Measurements from ENCODE around the gene TTC3. TPM values are rescaled to one million over a fixed set of nuclear protein-coding genes. Genes with fewer than 3 reads are reported as not detected.

TTC3 gene
- total RNA-seq, 4 donors from 2014 or later, result 97.5 to 226 (median 144) TPM

DNA sequence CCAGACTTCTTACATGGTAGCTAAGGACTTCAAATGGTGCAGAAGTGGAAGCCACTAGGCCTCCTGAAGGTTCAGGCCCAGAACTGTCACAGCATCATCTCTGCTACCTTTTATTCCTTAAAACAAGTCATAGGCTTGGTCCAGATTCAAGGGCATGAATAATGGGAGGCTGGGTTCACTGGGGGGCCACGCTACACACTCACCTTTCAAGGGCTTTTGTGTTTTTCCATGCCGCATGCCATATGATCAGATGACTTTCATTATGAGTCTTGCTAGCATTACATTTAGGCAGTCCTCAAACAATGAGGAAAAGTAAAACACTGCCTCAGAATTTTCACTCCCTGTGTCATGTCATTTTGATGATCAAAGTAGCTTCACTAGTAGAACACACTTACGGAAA is 110.7 kb downstream of the TTC3 start:
- Histone ChIP-seq H3K9me3 (no peaks in the 10 kb centered on the region), H3K4me3 (no peak overlapping the region), H3K4me1 (no peaks in the 10 kb centered on the region), H3K27me3 (no peaks in the 10 kb centered on the region), H3K36me3 (peaks cover 0 to 38% (median 0%) of the 10 kb centered on the region in 3 donors), H3K27ac (no peak overlapping the region)
- no peak for DNase-seq
- TF ChIP-seq POLR2A (IDR thresholded peaks at IDR 0.05), result no peak
- no peak for TF ChIP-seq CTCF (IDR thresholded peaks at IDR 0.05)

DNA sequence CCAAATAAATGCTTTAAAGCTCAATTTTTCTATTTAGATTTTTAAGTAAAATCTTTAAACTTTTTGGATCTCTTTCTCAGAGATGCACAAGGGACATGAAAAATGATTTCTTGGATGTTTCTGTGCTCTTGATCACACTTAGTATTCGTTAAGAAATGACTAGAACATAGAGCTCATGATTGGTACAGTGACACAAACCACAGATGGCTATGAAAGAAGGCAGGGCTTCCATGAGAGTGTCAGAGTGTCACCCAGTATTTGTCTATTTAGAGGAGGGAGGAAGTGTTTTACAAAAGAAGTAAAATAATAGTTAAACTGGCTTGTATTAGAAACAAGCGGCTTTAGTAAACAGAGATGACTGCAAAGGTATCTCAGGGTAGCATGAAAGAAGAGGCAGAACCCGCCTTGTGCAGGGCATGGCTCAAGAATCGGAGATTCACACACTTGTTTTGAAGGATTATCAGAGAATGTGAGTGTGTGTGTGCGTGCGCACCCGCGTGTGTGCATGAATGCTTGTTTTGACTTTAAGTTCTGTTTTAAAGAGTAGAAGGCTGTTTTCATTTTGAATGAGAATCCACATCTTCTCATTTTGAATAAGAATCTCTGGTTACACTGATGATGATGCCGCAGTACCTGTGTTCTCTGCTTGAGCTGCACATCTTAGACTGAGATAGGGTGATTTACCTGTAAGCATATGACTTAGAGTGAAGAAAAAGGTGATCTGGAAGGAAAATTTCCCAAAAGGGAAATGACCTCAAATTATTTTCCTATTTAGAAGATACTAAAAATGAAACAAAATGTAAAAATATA is 111.9 kb downstream of the TTC3 start:
- H3K36me3 ChIP-seq, result peaks cover 0 to 49% (median 0%) of the 10 kb centered on the region in 3 donors
- no peak for DNase-seq

GRCh38 chr21:37186983-37187382 is 113.9 kb downstream of the TTC3 start:
- TF ChIP-seq POLR2A (IDR thresholded peaks at IDR 0.05), result no peak
- no peak for TF ChIP-seq CTCF (IDR thresholded peaks at IDR 0.05)
- H3K27me3 ChIP-seq, result no peaks in the 10 kb centered on the region
- no peak for DNase-seq
- H3K36me3 ChIP-seq, result peaks cover 0 to 49% (median 0%) of the 10 kb centered on the region in 3 donors
- H3K9me3 ChIP-seq, result no peaks in the 10 kb centered on the region
- H3K27ac ChIP-seq, result no peak overlapping the region
- H3K4me1 ChIP-seq, result no peaks in the 10 kb centered on the region
- H3K4me3 ChIP-seq, result no peak overlapping the region

More for the DNA sequence above, 111.9 kb downstream of the TTC3 start:
- no peak for TF ChIP-seq POLR2A (IDR thresholded peaks at IDR 0.05)
- TF ChIP-seq CTCF (IDR thresholded peaks at IDR 0.05), result no peak
- Histone ChIP-seq H3K4me3 (no peak overlapping the region), H3K27me3 (no peaks in the 10 kb centered on the region), H3K9me3 (no peaks in the 10 kb centered on the region), H3K4me1 (no peaks in the 10 kb centered on the region), H3K27ac (no peak overlapping the region)

DNA sequence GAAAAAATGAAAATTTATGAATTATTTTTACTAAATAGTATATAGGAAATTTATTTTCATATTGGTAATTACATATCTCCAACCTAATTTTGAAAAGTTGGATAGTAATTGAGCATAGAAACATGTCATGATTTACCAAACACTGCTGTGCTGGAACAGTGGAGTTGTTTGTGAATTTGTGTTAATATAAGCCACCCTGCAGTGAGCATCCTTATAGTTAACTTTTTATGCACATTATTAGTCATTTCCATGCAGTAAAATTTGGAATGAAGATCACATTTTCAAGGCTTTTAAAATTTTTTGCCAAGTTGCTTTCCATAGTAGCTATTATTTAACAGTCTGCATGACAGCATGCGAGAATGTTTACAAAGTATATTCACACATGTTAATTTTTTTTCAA is 115.8 kb downstream of the TTC3 start:
- Histone ChIP-seq H3K9me3 (no peaks in the 10 kb centered on the region), H3K27ac (no peak overlapping the region), H3K36me3 (peaks cover 0 to 57% (median 0%) of the 10 kb centered on the region in 3 donors), H3K4me3 (no peak overlapping the region), H3K27me3 (no peaks in the 10 kb centered on the region), H3K4me1 (no peaks in the 10 kb centered on the region)
- DNase-seq, result no peak
- TF ChIP-seq POLR2A (IDR thresholded peaks at IDR 0.05) (no peak), CTCF (IDR thresholded peaks at IDR 0.05) (no peak)

DNA sequence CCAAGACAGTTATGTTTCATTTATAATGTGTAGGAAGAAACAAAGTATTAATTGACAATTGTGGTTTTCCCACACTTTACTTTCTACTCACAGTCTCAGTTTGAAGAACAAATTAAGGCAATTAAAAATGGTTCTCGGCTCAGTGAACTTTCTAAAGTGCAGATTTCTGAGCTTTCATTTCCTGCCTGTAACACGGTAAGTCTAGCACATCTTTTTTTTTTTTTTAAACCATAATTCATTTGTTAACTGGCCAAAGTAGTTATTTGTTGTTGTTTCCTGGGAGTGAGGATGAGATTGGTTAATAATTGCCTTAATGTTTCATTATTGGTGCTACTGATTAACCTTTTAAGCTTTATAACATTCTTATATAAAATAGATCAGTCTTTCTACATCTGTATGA is 119.0 kb downstream of the TTC3 start:
- no peaks in the 10 kb centered on the region for H3K27me3 ChIP-seq
- H3K36me3 ChIP-seq, result peaks cover 0 to 51% (median 0%) of the 10 kb centered on the region in 3 donors
- DNase-seq, result no peak
- H3K27ac ChIP-seq, result peak overlapping the region in 2 of 4 donors; percentile 7 to 22
- no peak overlapping the region for H3K4me3 ChIP-seq
- H3K4me1 ChIP-seq, result peaks cover 0 to under 1% (median 0%) of the 10 kb centered on the region in 4 donors
- TF ChIP-seq CTCF (IDR thresholded peaks at IDR 0.05), result no peak
- TF ChIP-seq POLR2A (IDR thresholded peaks at IDR 0.05), result no peak
- no peaks in the 10 kb centered on the region for H3K9me3 ChIP-seq
